Stimulated activated CD4-positive, alpha-beta T cell treated with anti-CD3 and anti-CD28 coated beads, Interleukin-4, amount 100 ng/mL, for 4 hours (primary cell): ENCODE results near the gene TNFSF15.

Experiments used
- DNase-seq, 2 experiments: peaks; one replicate each; pipeline ENCODE4 v3.0.0-alpha.2; 2020

TNFSF15 gene

GRCh38 chr9:114805670-114806525 is at the start of gene TNFSF15:
TSS of gene TNFSF15 (minus strand) at chr9:114806039. CDS start at chr9:114806012, 27 bp downstream.
- peak; percentile 2 to 7 for DNase-seq

DNA sequence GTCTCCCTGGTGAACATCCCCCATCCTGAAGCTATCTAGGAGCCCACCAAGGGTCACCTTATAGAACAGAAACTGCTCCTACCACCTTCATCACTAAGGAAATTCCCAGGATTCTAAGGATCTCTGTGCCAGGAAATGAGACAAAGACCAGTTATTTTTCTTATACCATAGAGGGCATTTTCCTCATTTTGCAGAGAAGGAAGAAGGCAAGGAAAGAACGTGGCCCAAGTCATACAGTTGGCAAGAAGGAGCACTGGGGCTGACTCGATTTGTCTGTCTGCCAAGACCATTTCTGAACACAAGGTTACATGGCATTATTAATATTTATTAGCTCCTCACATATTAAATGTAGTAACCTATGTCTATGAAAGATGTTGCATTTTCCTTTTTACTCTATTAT is 49.6 kb upstream of the TNFSF15 start:
- no peak for DNase-seq

- no peak for DNase-seq
Measured at GRCh38 chr9:114854736-114855355, 49.0 kb upstream of the TNFSF15 start.

- DNase-seq, result no peak
Measured at GRCh38 chr9:114853071-114853855, 47.4 kb upstream of the TNFSF15 start.

- DNase-seq, result no peak
Measured at GRCh38 chr9:114852050-114852594, 46.3 kb upstream of the TNFSF15 start.

- DNase-seq, result no peak
Measured at GRCh38 chr9:114851306-114851705, 45.5 kb upstream of the TNFSF15 start.

DNA sequence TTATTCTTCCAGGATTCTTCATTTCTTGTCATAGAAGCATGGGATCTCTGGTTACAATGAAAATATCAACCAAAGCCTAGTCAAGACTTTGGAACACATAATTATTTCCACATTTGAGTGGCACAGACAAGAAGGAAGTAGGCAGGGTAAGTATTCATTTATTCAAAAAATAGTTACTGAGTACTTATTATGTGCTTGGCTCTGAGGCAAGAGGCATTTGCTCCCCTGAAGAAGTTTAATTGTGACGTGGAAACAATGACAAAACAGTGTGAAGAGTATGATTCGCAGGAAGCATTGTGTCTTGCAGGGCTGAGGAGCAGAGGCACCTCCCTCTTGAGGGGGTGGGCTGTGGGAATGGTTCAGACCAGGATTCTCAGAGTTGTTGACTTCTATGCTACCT is 45.0 kb upstream of the TNFSF15 start:
- DNase-seq, result peak in 1 of 2 experiments; percentile 36

DNA sequence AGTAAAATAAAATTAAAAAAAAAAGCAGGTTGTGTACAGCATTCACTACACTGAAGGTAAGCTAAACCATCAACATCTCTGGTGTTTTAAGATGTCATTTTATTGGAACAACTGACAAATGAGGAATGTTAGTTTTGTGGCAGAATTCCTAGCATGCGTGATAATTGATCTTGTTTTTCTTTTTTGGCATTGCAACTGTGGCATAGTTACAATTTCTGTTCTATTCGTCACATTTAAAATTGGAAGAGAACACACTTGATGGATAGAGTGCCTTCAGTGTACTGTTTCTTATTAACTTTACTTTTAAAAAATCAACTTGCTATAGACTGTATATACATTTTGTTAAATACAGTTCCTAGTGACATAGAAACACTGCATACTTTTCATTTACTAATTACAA is 43.6 kb upstream of the TNFSF15 start:
- DNase-seq, result no peak

DNA sequence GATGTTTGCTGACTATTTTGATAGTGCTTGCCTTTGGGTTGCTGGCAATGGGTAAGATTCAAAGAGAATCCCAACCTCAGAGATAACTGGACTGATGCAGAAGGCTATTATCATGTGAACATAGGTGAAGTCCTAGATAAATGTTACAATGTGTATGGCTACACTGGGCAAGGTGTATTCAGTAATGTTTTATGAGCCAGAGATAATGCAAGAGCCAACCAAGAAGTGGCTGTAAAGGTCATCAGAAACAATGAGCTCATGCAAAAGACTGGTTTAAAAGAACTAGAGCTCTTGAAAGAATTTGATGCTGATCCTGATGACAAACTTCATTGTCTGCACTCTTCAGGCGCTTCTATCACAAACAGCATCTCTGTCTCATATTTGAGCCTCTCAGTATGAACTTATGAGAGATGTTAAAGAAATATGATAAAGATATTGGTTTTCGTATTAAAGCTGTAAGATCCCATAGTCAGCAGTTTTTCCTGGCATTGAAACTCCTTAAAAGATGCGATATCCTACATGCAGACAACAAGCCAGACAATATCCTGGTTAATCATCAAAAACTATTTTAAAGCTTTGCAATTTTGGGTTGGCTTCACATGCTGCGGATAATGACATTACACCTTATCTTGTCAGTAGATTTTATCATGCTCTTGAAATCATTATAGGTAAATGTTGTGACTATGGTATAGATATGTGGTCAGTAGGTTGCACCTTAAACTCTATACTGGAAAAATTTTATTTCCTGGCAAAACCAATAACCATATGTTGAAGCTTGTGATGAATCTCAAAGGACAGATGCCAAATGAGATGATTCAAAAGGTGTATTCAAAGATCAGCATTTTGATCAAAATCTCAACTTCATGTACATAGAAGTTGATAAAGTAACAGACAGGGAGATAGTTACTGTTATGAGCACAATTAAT is 41.9 kb upstream of the TNFSF15 start:
- no peak for DNase-seq

- no peak for DNase-seq
Measured at GRCh38 chr9:114845373-114845772, 39.5 kb upstream of the TNFSF15 start.

- no peak for DNase-seq
Measured at GRCh38 chr9:114844766-114845165, 38.9 kb upstream of the TNFSF15 start.

GRCh38 chr9:114837923-114838322 is 32.1 kb upstream of the TNFSF15 start:
- no peak for DNase-seq

- DNase-seq, result no peak
Measured at GRCh38 chr9:114836769-114837168, 30.9 kb upstream of the TNFSF15 start.

DNA sequence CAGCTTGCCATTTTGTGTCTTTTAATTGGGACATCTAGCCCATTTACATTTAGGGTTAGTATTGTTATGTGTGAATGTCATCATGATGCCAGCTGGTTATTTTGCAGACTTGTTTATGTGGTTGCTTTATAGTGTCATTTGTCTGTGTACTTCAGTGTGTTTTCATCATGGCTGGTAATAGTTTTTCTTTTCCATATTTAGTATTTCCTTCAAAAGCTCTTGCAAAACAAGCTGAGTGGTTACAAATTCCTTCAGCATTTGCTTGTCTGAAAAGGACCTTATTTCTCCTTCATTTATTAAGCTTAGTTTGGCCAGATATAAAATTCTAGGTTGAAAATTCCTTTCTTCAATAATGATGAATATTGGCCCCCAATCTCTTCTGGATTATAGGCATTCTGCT is 28.5 kb upstream of the TNFSF15 start:
- DNase-seq, result no peak

- no peak for DNase-seq
Measured at GRCh38 chr9:114830546-114830945, 24.7 kb upstream of the TNFSF15 start.

GRCh38 chr9:114829574-114830440 is 24.0 kb upstream of the TNFSF15 start:
- DNase-seq, result no peak

- DNase-seq, result no peak
Measured at GRCh38 chr9:114828303-114828650, 22.4 kb upstream of the TNFSF15 start.

DNA sequence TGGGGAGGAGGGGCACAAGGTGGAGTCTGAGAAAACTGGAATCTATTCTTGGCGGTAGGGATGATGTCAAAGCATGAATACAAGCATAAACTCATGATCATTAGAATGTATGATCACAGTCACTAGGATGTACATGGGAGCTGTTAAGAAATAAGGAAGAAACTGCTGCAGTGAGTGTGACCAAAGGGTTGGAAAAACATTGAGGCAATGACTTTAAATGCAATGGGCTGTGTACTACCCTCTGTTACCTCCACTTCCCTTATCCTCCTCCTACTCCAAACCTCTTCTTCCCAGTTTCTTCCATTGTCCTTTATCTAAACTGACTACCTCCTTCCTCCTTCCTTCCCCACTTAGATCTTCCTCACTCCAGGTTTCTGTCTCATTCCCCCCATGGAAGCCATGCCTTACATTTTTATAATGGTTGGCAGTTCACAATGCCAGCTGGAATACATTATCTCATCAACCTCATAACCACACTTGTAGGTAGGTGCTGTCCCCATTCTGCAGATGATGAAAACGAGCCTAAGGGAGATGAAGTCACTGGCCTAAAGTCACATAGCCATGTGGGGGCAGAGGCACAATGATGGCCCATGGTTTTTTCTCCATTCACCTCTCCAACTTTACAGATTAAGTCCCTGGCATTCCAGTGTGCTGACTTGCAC is 21.9 kb upstream of the TNFSF15 start:
- no peak for DNase-seq

GRCh38 chr9:114826431-114826830 is 20.6 kb upstream of the TNFSF15 start:
- no peak for DNase-seq

GRCh38 chr9:114825126-114825795 is 19.4 kb upstream of the TNFSF15 start:
- DNase-seq, result no peak
